K562 (cell line): Measurements from ENCODE around the gene CCDC27. TPM values are rescaled to one million over a fixed set of nuclear protein-coding genes. Genes with fewer than 3 reads are reported as not detected.

ENCODE experiments used
- ATAC-seq: fragments of 200-7000 bp; cut with Tn5 transposase; 3 replicates; pipeline ENCODE4 v1.9.1; 2020; ENCODE audit warnings: moderate library complexity
- BruUV-seq: library from RNA; stranded (reverse); fragments of 400-500 nt; replicated peaks from 2 replicates; lab custom pipeline; 2021; lab: Mats Ljungman, UMichigan
- CTCF ChIA-PET: fragments of 300-600 bp; formaldehyde crosslinking; extraction: SDS; loops from one replicate; lab custom pipeline; 2021; ENCODE audit warnings: low intra/inter-chr PET ratio; lab: Yijun Ruan, JAX
- POLR2A ChIA-PET: fragments of 300-600, 350-650 bp; sonication (Branson Sonifier 250); formaldehyde crosslinking; extraction: SDS; loops from one replicate; lab custom pipeline; 2021; ENCODE audit warnings: antibody characterized with exemption, inconsistent platforms; lab: Yijun Ruan, JAX
- DNase-seq, 4 experiments: peaks; one replicate each; pipeline versions ENCODE4 v3.0.0 to v3.0.0-alpha.2; 2011 to 2018; ENCODE audit warnings: low spot score in 3 of 4, mixed read lengths in 3 of 4; ENCODE audit errors: extremely low read depth in 1 of 4
- FAIRE-seq: peaks from 2 replicates; lab custom pipeline; 2011; peaks lifted over from hg19 to GRCh38; lab: Jason Lieb, UNC
- H2AFZ ChIP-seq: 2 replicates; pipeline ENCODE4 v1.6.0; 2011; ENCODE audit warnings: low read depth, low read length, control low read depth, inconsistent platforms
- H3K27ac ChIP-seq: fragments of 200-600 bp; 3 replicates; pipeline ENCODE4 v1.8.0; 2011; ENCODE audit warnings: low read depth, mild to moderate bottlenecking, control low read depth, inconsistent platforms, low read length, moderate library complexity, mixed read lengths; ENCODE audit errors: extremely low read depth
- H3K27me3 ChIP-seq, 2 experiments: fragments of 300-600 bp in 1 of 2; 2 replicates in 1 of 2; 3 replicates in 1 of 2; pipeline versions ENCODE4 v1.6.0 to v1.8.0; 2011; ENCODE audit warnings: inconsistent platforms in 2 of 2, low read length in 2 of 2, mild to moderate bottlenecking in 1 of 2, mixed read lengths in 1 of 2, moderate library complexity in 1 of 2; ENCODE audit not compliant: control insufficient read depth in 2 of 2, insufficient read depth in 2 of 2
- H3K36me3 ChIP-seq: fragments of 300-600 bp; 3 replicates; pipeline ENCODE4 v1.8.0; 2011; ENCODE audit warnings: mild to moderate bottlenecking, low read length, inconsistent platforms; ENCODE audit not compliant: control insufficient read depth, insufficient read depth
- H3K4me1 ChIP-seq, 2 experiments: fragments of 200-600 bp in 1 of 2; replicated peaks in 1 of 2; 2 replicates in 1 of 2; 3 replicates in 1 of 2; pipeline versions ENCODE4 v1.5.1 to v1.8.0; 2011; ENCODE audit warnings: inconsistent platforms in 2 of 2, low read length in 2 of 2, mild to moderate bottlenecking in 1 of 2, mixed read lengths in 1 of 2, moderate library complexity in 1 of 2; ENCODE audit not compliant: control insufficient read depth in 2 of 2, insufficient read depth in 2 of 2
- H3K4me2 ChIP-seq: 2 replicates; pipeline ENCODE4 v1.6.1; 2011; ENCODE audit warnings: low read length, control low read depth, inconsistent platforms, mixed read lengths; ENCODE audit not compliant: insufficient read depth
- H3K4me3 ChIP-seq: fragments of 200-600 bp; sonication (generic), shearing (Covaris generic); 2 replicates; pipeline ENCODE4 v1.5.1; 2016; ENCODE audit warnings: control low read depth, inconsistent platforms
- H3K79me2 ChIP-seq: fragments of 200-600 bp; 3 replicates; pipeline ENCODE4 v1.8.0; 2011; ENCODE audit warnings: low read length, inconsistent platforms; ENCODE audit not compliant: control insufficient read depth, insufficient read depth
- H3K9ac ChIP-seq, 2 experiments: 2 replicates each; pipeline versions ENCODE4 v1.6.0 to v1.6.1; 2011; ENCODE audit warnings: low read depth in 2 of 2, low read length in 2 of 2, control low read depth in 1 of 2, inconsistent platforms in 1 of 2, mild to moderate bottlenecking in 1 of 2, mixed read lengths in 1 of 2; ENCODE audit not compliant: insufficient read depth in 1 of 2
- H3K9me1 ChIP-seq: one replicate; pipeline ENCODE4 v1.6.0; 2011; ENCODE audit warnings: inconsistent platforms, mild to moderate bottlenecking, low read length, moderate library complexity; ENCODE audit not compliant: control insufficient read depth, insufficient read depth
- H3K9me3 ChIP-seq: replicated peaks from 2 replicates; pipeline ENCODE4 v1.5.1; 2011; ENCODE audit warnings: low read depth, low read length, inconsistent platforms; ENCODE audit not compliant: control insufficient read depth, insufficient read depth
- H4K20me1 ChIP-seq: replicated peaks from 2 replicates; pipeline ENCODE4 v1.6.1; 2011; ENCODE audit warnings: low read length, inconsistent platforms, mixed read lengths; ENCODE audit not compliant: control insufficient read depth, insufficient read depth
- FOSL1 ChIP-seq: fragments of 200-800 bp; sonication (Bioruptor generic); conservative IDR thresholded peaks from 2 replicates; pipeline ENCODE4 v1.6.1; 2016; ENCODE audit warnings: missing genetic modification characterization, missing compliant biosample characterization
- MXD1 ChIP-seq: fragments of 250-450 bp; sonication (Bioruptor Pico); IDR thresholded peaks from 2 replicates; pipeline ENCODE4 v1.8.0; 2021; ENCODE audit warnings: borderline replicate concordance, mild to moderate bottlenecking, moderate library complexity; ENCODE audit not compliant: poor library complexity, severe bottlenecking
- NCOA1 ChIP-seq: fragments of 450-650 bp; IDR thresholded peaks from 2 replicates; pipeline ENCODE4 v1.6.1; 2016; ENCODE audit warnings: low read depth
- WGBS: fragments of 100-300 bp; shearing (Covaris generic); methylation state at CpG from one replicate; pipeline ENCODE4 v1.1.6; 2016; ENCODE audit warnings: low coverage, mixed read lengths; ENCODE audit not compliant: insufficient coverage; ENCODE audit errors: missing lambda C conversion rate; 5-methylcytosine and 5-hydroxymethylcytosine counted together
- in situ Hi-C: fragments of 300-500 bp; cut with MboI; formaldehyde crosslinking; loops from 4 replicates; pipeline ENCODE4 v1.15.0; 2018; ENCODE audit warnings: inconsistent platforms, mixed read lengths
- intact Hi-C: fragments of 100-400 bp; cut with micrococcal nuclease; formaldehyde crosslinking; loops from 2 replicates; pipeline ENCODE4 v1.14.2; 2022
- polyA plus RNA-seq, 8 experiments: library from polyadenylated mRNA; depleted of rRNA in 4 of 8; stranded (reverse) in 5 of 8; unstranded in 3 of 8; fragments of >200 nt; fragmentation: Nextera tagmentation in 2 of 8; fragmentation: Illumina TruSeq in 1 of 8; extraction: Ambion mirVana in 2 of 8; extraction: Trizol in 1 of 8; gene quantifications; 2 replicates each; pipeline versions ENCODE4 v1.2.1 to v1.2.3, GENCODE V29; 2011 to 2014; ENCODE audit warnings: inconsistent platforms in 1 of 8, missing spikeins in 1 of 8
- total RNA-seq, 7 experiments: library from RNA; depleted of rRNA in 6 of 7; stranded (reverse); fragments of >200 nt in 6 of 7; fragmentation: Illumina TruSeq in 2 of 7; extraction: Trizol in 2 of 7; gene quantifications; 2 replicates each; pipeline versions ENCODE4 v1.2.1 to v1.2.3, GENCODE V29; 2011 to 2021; ENCODE audit warnings: low replicate concordance in 1 of 7
- TF ChIP-seq, protein P1 (sequence below): fragments of 250-450 bp; sonication (Bioruptor Pico); IDR thresholded peaks from 2 replicates; pipeline ENCODE4 v1.5.0; 2022; ENCODE audit warnings: mild to moderate bottlenecking

CCDC27 gene
- total and polyA plus RNA-seq, 9 of the 15 experiments (the other 6 are each of a cell fraction or from before 2014, with no cell fraction given) = 0.01 to 0.04 TPM; not detected in 7

DNA sequence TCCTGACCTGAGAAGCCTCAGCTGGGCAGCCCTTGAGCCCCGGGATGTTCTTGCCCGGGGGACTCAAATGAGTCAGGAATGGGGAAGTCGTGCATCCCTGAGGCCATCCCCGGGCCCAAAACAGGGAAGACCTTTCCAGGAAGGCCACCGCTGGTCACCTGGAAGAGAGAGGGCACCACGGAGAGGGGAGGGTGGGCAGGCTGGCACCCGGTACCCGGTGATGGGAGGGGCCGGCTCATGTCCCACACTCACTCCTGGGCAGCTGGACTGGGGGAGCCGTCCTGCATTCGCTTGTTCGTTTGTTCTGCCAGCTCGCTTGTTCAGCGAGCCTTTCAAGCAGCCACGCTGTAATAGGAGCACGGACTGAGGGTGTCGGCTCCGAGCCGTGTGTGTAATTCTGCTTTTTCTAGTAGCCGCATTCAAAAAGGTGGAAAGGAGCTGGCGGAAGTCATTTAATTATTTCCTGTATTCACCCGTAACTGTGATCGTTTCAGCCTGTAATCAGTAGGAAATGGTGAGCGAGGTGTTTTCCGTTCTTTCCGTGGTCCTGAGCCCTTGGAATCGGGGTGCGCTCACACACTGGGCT, 48.4 kb upstream of the CCDC27 start:
- ChIA-PET CTCF (no interaction called here), POLR2A (interaction anchor here (0.7 to 0.8 kb wide), 2 partner anchors 14 to 52 kb away, joined by 3 read pairs; no protein-coding TSS in a partner anchor)
- Histone ChIP-seq H3K27me3 (peaks cover 73 to 96% of the 10 kb centered on the region in 2 experiments), H2AFZ (no peak overlapping the region), H3K36me3 (no peaks in the 10 kb centered on the region), H3K9me1 (no peaks in the 10 kb centered on the region), H3K9me3 (no peaks in the 10 kb centered on the region), H3K79me2 (no peaks in the 10 kb centered on the region), H3K4me1 (peaks cover 0 to 58% of the 10 kb centered on the region in 2 experiments; a peak in 2 of 5 replicates), H4K20me1 (peaks cover 65% of the 10 kb centered on the region), H3K4me3 (no peak overlapping the region), H3K27ac (no peak overlapping the region), H3K4me2 (no peak overlapping the region), H3K9ac (peak overlapping the region in 1 of 2 experiments; percentile 36; a peak in 1 of 4 replicates)
- BruUV-seq = no TSS peak
- no peak for DNase-seq
- TF ChIP-seq MXD1 (CRISPR knock-in tag) = no peak
- TF ChIP-seq, protein P1, sequence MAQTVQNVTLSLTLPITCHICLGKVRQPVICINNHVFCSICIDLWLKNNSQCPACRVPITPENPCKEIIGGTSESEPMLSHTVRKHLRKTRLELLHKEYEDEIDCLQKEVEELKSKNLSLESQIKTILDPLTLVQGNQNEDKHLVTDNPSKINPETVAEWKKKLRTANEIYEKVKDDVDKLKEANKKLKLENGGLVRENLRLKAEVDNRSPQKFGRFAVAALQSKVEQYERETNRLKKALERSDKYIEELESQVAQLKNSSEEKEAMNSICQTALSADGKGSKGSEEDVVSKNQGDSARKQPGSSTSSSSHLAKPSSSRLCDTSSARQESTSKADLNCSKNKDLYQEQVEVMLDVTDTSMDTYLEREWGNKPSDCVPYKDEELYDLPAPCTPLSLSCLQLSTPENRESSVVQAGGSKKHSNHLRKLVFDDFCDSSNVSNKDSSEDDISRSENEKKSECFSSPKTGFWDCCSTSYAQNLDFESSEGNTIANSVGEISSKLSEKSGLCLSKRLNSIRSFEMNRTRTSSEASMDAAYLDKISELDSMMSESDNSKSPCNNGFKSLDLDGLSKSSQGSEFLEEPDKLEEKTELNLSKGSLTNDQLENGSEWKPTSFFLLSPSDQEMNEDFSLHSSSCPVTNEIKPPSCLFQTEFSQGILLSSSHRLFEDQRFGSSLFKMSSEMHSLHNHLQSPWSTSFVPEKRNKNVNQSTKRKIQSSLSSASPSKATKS = no peak
- TF ChIP-seq NCOA1 = no peak
- 0 out of 2 replicates have a peak, but pooled peaks have one; percentile 6 for TF ChIP-seq FOSL1 (tag)
- in situ Hi-C loops (no loop called here), intact Hi-C loops (no loop called here)
- ATAC-seq = no peak
- no peak for FAIRE-seq
- WGBS = 15% methylated on average over 27 of the region's 28 CpGs
